ENCODE data around the gene TMEM168. TPM values are rescaled to one million over a fixed set of nuclear protein-coding genes. Genes with fewer than 3 reads are reported as not detected.

TMEM168 gene
- polyA plus RNA-seq, 1 donor (not counting 4 experiments of a cell fraction or from before 2014, with no cell fraction given), result 32.8 TPM

- no peak for TF ChIP-seq EZH2 (IDR thresholded peaks at IDR 0.05; ENCODE audit: low read length)
- TF ChIP-seq CTCF (optimal IDR thresholded peaks at IDR 0.05 in 1 of 3, IDR thresholded peaks at IDR 0.05 in 1 of 3, conservative IDR thresholded peaks at IDR 0.05 in 1 of 3; ENCODE audit: extremely low read depth in 1 of 3, insufficient read depth in 2 of 3, low read length in 3 of 3), result no peak
- no peaks in the 10 kb centered on the region for H3K79me2 ChIP-seq (ENCODE audit: control insufficient read depth, insufficient read depth, low read length)
- no peaks in the 10 kb centered on the region for H3K27me3 ChIP-seq (ENCODE audit: control insufficient read depth, extremely low read depth, insufficient read depth, low read length)
- H2AFZ ChIP-seq (ENCODE audit: control insufficient read depth, low read length), result no peak overlapping the region
- no peak for FAIRE-seq
- H3K9me3 ChIP-seq (ENCODE audit: control insufficient read depth, low read depth, low read length), result no peaks in the 10 kb centered on the region
- H3K4me3 ChIP-seq (ENCODE audit: control insufficient read depth in 2 of 3, extremely low read depth in 1 of 3, insufficient read depth in 2 of 3, low read depth in 1 of 3, low read length in 3 of 3), result no peak overlapping the region
- H3K4me2 ChIP-seq (ENCODE audit: control insufficient read depth, extremely low read depth, insufficient read depth, low read depth, low read length), result no peak overlapping the region
- no peaks in the 10 kb centered on the region for H3K4me1 ChIP-seq (ENCODE audit: control insufficient read depth, extremely low read depth, insufficient read depth, low read length)
- H3K9me1 ChIP-seq (ENCODE audit: control insufficient read depth, extremely low read depth, insufficient read depth, low read length), result no peaks in the 10 kb centered on the region
- no peak overlapping the region for H3K27ac ChIP-seq (ENCODE audit: control insufficient read depth, insufficient read depth, low read length)
- dilution Hi-C loops (cut with MboI; ENCODE audit: extremely low pct_ligation_motif_present, low sequenced_read_pairs), result no loop called here
- DNase-seq (ENCODE audit: low read depth, low spot score), result no peak
- H4K20me1 ChIP-seq (ENCODE audit: control insufficient read depth, extremely low read depth, insufficient read depth, low read length), result no peaks in the 10 kb centered on the region
- H3K36me3 ChIP-seq (ENCODE audit: control insufficient read depth in 2 of 2, extremely low read depth in 1 of 2, insufficient read depth in 2 of 2, low read length in 2 of 2), result peaks cover 0 to 1% of the 10 kb centered on the region in 2 experiments
- H3K9ac ChIP-seq (ENCODE audit: control insufficient read depth, extremely low read depth, insufficient read depth, low read length), result no peak overlapping the region
Measured at GRCh38 chr7:112828696-112829095, 38.5 kb upstream of the TMEM168 start.

- Histone ChIP-seq H3K27me3 (ENCODE audit: control insufficient read depth, extremely low read depth, insufficient read depth, low read length) (no peaks in the 10 kb centered on the region), H2AFZ (ENCODE audit: control insufficient read depth, low read length) (no peak overlapping the region), H3K36me3 (ENCODE audit: control insufficient read depth in 2 of 2, extremely low read depth in 1 of 2, insufficient read depth in 2 of 2, low read length in 2 of 2) (no peaks in the 10 kb centered on the region), H3K9ac (ENCODE audit: control insufficient read depth, extremely low read depth, insufficient read depth, low read length) (no peak overlapping the region), H3K9me1 (ENCODE audit: control insufficient read depth, extremely low read depth, insufficient read depth, low read length) (no peaks in the 10 kb centered on the region), H3K4me1 (ENCODE audit: control insufficient read depth, extremely low read depth, insufficient read depth, low read length) (no peaks in the 10 kb centered on the region), H3K27ac (ENCODE audit: control insufficient read depth, insufficient read depth, low read length) (no peak overlapping the region), H4K20me1 (ENCODE audit: control insufficient read depth, extremely low read depth, insufficient read depth, low read length) (no peaks in the 10 kb centered on the region), H3K4me2 (ENCODE audit: control insufficient read depth, extremely low read depth, insufficient read depth, low read depth, low read length) (no peak overlapping the region), H3K9me3 (ENCODE audit: control insufficient read depth, low read depth, low read length) (no peaks in the 10 kb centered on the region), H3K79me2 (ENCODE audit: control insufficient read depth, insufficient read depth, low read length) (no peaks in the 10 kb centered on the region), H3K4me3 (ENCODE audit: control insufficient read depth in 2 of 3, extremely low read depth in 1 of 3, insufficient read depth in 2 of 3, low read depth in 1 of 3, low read length in 3 of 3) (no peak overlapping the region)
- FAIRE-seq, result no peak
- no peak for TF ChIP-seq EZH2 (IDR thresholded peaks at IDR 0.05; ENCODE audit: low read length)
- no peak for TF ChIP-seq CTCF (optimal IDR thresholded peaks at IDR 0.05 in 1 of 3, IDR thresholded peaks at IDR 0.05 in 1 of 3, conservative IDR thresholded peaks at IDR 0.05 in 1 of 3; ENCODE audit: extremely low read depth in 1 of 3, insufficient read depth in 2 of 3, low read length in 3 of 3)
- dilution Hi-C loops (cut with MboI; ENCODE audit: extremely low pct_ligation_motif_present, low sequenced_read_pairs), result no loop called here
- DNase-seq (ENCODE audit: low read depth, low spot score), result no peak
Measured at GRCh38 chr7:112821345-112821744, 31.2 kb upstream of the TMEM168 start.
